Neuronal stem cell (in vitro differentiated cells): ENCODE data around the gene RIN2.

Source experiments
- DNase-seq: peaks from one replicate; pipeline ENCODE4 v3.0.0-alpha.2; 2013; ENCODE audit warnings: low spot score
- H2AFZ ChIP-seq: one replicate; pipeline ENCODE4 v1.6.1; 2013; ENCODE audit warnings: mild to moderate bottlenecking, low read length, inconsistent platforms
- H2AK5ac ChIP-seq: 2 replicates; pipeline ENCODE4 v1.6.1; 2013; ENCODE audit warnings: low read depth, mild to moderate bottlenecking, inconsistent platforms, low read length, moderate library complexity, mixed read lengths
- H2BK120ac ChIP-seq: 2 replicates; pipeline ENCODE4 v1.6.1; 2013; ENCODE audit warnings: low read depth, mild to moderate bottlenecking, inconsistent platforms, low read length, moderate library complexity, mixed read lengths
- H2BK12ac ChIP-seq: one replicate; pipeline ENCODE4 v1.6.1; 2013; ENCODE audit warnings: low read length, inconsistent platforms
- H2BK15ac ChIP-seq: 2 replicates; pipeline ENCODE4 v1.6.1; 2013; ENCODE audit warnings: mild to moderate bottlenecking, low read length, inconsistent platforms, mixed read lengths
- H2BK5ac ChIP-seq: one replicate; pipeline ENCODE4 v1.6.1; 2013; ENCODE audit warnings: inconsistent platforms, mild to moderate bottlenecking, low read length, moderate library complexity
- H3K14ac ChIP-seq: one replicate; pipeline ENCODE4 v1.6.1; 2013; ENCODE audit warnings: low read length, inconsistent platforms
- H3K18ac ChIP-seq: 2 replicates; pipeline ENCODE4 v1.6.1; 2013; ENCODE audit warnings: low read length, inconsistent platforms
- H3K23ac ChIP-seq: 2 replicates; pipeline ENCODE4 v1.6.1; 2013; ENCODE audit warnings: low read depth, mild to moderate bottlenecking, mixed read lengths, low read length, inconsistent platforms; ENCODE audit not compliant: poor library complexity
- H3K27ac ChIP-seq: replicated peaks from 3 replicates; pipeline ENCODE4 v1.5.1; 2013; ENCODE audit warnings: low read length, inconsistent platforms
- H3K27me3 ChIP-seq, 3 experiments: 2 replicates each; pipeline ENCODE4 v1.6.1; 2013; ENCODE audit warnings: low read length in 3 of 3, mild to moderate bottlenecking in 2 of 3, inconsistent platforms in 1 of 3, low read depth in 1 of 3, mixed read lengths in 1 of 3, moderate library complexity in 1 of 3; ENCODE audit not compliant: control insufficient read depth in 3 of 3, insufficient read depth in 3 of 3
- H3K36me3 ChIP-seq, 2 donors: replicated peaks in 1 of 2; 2 replicates each; pipeline ENCODE4 v1.6.1; 2013; ENCODE audit warnings: low read length in 2 of 2; ENCODE audit not compliant: control insufficient read depth in 2 of 2, insufficient read depth in 2 of 2
- H3K4ac ChIP-seq: 2 replicates; pipeline ENCODE4 v1.6.1; 2013; ENCODE audit warnings: inconsistent platforms, mild to moderate bottlenecking, low read length, moderate library complexity
- H3K4me1 ChIP-seq, 2 donors: 1 replicate in 1 of 2; 2 replicates in 1 of 2; pipeline ENCODE4 v1.6.1; 2013; ENCODE audit warnings: low read length in 2 of 2, low read depth in 1 of 2; ENCODE audit not compliant: control insufficient read depth in 2 of 2, insufficient read depth in 1 of 2
- H3K4me2 ChIP-seq: one replicate; pipeline ENCODE4 v1.6.1; 2013; ENCODE audit warnings: mild to moderate bottlenecking, low read length, inconsistent platforms; ENCODE audit not compliant: insufficient read depth, poor library complexity, severe bottlenecking
- H3K4me3 ChIP-seq, 2 donors: 2 replicates each; pipeline ENCODE4 v1.5.1; 2013; ENCODE audit warnings: low read length in 2 of 2, mild to moderate bottlenecking in 2 of 2, inconsistent platforms in 1 of 2, moderate library complexity in 1 of 2
- H3K79me1 ChIP-seq: one replicate; pipeline ENCODE4 v1.6.1; 2013; ENCODE audit warnings: low read depth, mild to moderate bottlenecking, inconsistent platforms, low read length, moderate library complexity
- H3K9ac ChIP-seq: one replicate; pipeline ENCODE4 v1.6.1; 2013; ENCODE audit warnings: mild to moderate bottlenecking, low read depth, low read length, inconsistent platforms; ENCODE audit not compliant: poor library complexity
- H3K9me3 ChIP-seq, 2 donors: replicated peaks in 1 of 2; 2 replicates each; pipeline versions ENCODE3 to v1.6.1; 2013; ENCODE audit warnings: low read length in 2 of 2, mild to moderate bottlenecking in 2 of 2, inconsistent platforms in 1 of 2, low read depth in 1 of 2, mixed read lengths in 1 of 2, moderate library complexity in 1 of 2; ENCODE audit not compliant: control insufficient read depth in 2 of 2, insufficient read depth in 1 of 2
- H4K8ac ChIP-seq: one replicate; pipeline ENCODE4 v1.6.1; 2013; ENCODE audit warnings: low read depth, mild to moderate bottlenecking, inconsistent platforms, low read length, moderate library complexity
- H4K91ac ChIP-seq: one replicate; pipeline ENCODE4 v1.6.1; 2013; ENCODE audit warnings: low read length, low read depth, mild to moderate bottlenecking, inconsistent platforms; ENCODE audit not compliant: poor library complexity
- WGBS, 2 donors: extraction: QIAGEN DNeasy Blood & Tissue Kit; methylation state at CpG; one replicate each; pipeline ENCODE4 v1.1.7; 2013; ENCODE audit warnings: missing lambda C conversion rate in 2 of 2, mixed read lengths in 1 of 2; ENCODE audit not compliant: insufficient read length in 2 of 2, insufficient replicate concordance in 1 of 2; ENCODE audit errors: extremely low coverage in 2 of 2; 5-methylcytosine and 5-hydroxymethylcytosine counted together

The RIN2 gene

GRCh38 chr20:19730706-19731105 lies 27.4 kb upstream of the RIN2 start:
- Histone ChIP-seq H3K4ac (no peak overlapping the region), H3K23ac (no peak overlapping the region), H3K9me3 (no peaks in the 10 kb centered on the region), H3K27ac (no peak overlapping the region), H2AFZ (no peak overlapping the region), H3K4me1 (peaks cover 0 to 11% of the 10 kb centered on the region in 2 donors), H3K36me3 (no peaks in the 10 kb centered on the region), H3K18ac (no peak overlapping the region), H3K4me3 (no peak overlapping the region), H3K14ac (no peak overlapping the region), H2BK5ac (no peak overlapping the region), H4K91ac (no peak overlapping the region), H4K8ac (no peak overlapping the region), H2AK5ac (no peak overlapping the region), H2BK12ac (no peak overlapping the region), H2BK15ac (no peak overlapping the region), H2BK120ac (no peak overlapping the region), H3K79me1 (no peaks in the 10 kb centered on the region), H3K9ac (no peak overlapping the region), H3K27me3 (no peaks in the 10 kb centered on the region), H3K4me2 (no peak overlapping the region)
- no CpG with 5 or more reads among the region's 7 CpGs for WGBS, 2 donors
- DNase-seq = no peak

- H3K27ac ChIP-seq = no peak overlapping the region
- no peak overlapping the region for H3K4me2 ChIP-seq
- H2AK5ac ChIP-seq = no peak overlapping the region
- H2BK12ac ChIP-seq = no peak overlapping the region
- H4K91ac ChIP-seq = no peak overlapping the region
- H3K4ac ChIP-seq = no peak overlapping the region
- no peak overlapping the region for H2BK120ac ChIP-seq
- H4K8ac ChIP-seq = no peak overlapping the region
- no peak overlapping the region for H3K14ac ChIP-seq
- no peaks in the 10 kb centered on the region for H3K9me3 ChIP-seq
- no peak overlapping the region for H3K18ac ChIP-seq
- H3K79me1 ChIP-seq = no peaks in the 10 kb centered on the region
- peaks cover 0 to 21% of the 10 kb centered on the region in 2 donors for H3K4me1 ChIP-seq
- H3K36me3 ChIP-seq = no peaks in the 10 kb centered on the region
- no peak for DNase-seq
- H3K4me3 ChIP-seq = no peak overlapping the region
- H3K23ac ChIP-seq = no peak overlapping the region
- H2BK5ac ChIP-seq = no peak overlapping the region
- H2BK15ac ChIP-seq = no peak overlapping the region
- H3K9ac ChIP-seq = no peak overlapping the region
- WGBS, 2 donors = no CpG with 5 or more reads among the region's 1 CpG
- peak overlapping the region; percentile 65 for H2AFZ ChIP-seq
- no peaks in the 10 kb centered on the region for H3K27me3 ChIP-seq
Observed at GRCh38 chr20:19734811-19735210, 23.2 kb upstream of the RIN2 start.

GRCh38 chr20:19735446-19735845 lies 22.6 kb upstream of the RIN2 start:
- no peak overlapping the region for H3K27ac ChIP-seq

GRCh38 chr20:19737025-19737424 lies 21.0 kb upstream of the RIN2 start:
- Histone ChIP-seq H3K27ac (no peak overlapping the region), H3K4me1 (peaks cover 0 to 21% of the 10 kb centered on the region in 2 donors), H2BK15ac (no peak overlapping the region), H2BK120ac (no peak overlapping the region), H2AFZ (peak overlapping the region; percentile 54), H2AK5ac (no peak overlapping the region), H3K23ac (no peak overlapping the region), H4K8ac (no peak overlapping the region), H4K91ac (no peak overlapping the region), H3K79me1 (no peaks in the 10 kb centered on the region), H3K27me3 (no peaks in the 10 kb centered on the region), H3K14ac (no peak overlapping the region), H2BK12ac (no peak overlapping the region), H2BK5ac (no peak overlapping the region), H3K4ac (no peak overlapping the region), H3K4me2 (no peak overlapping the region), H3K18ac (no peak overlapping the region), H3K4me3 (no peak overlapping the region), H3K9me3 (no peaks in the 10 kb centered on the region), H3K36me3 (no peaks in the 10 kb centered on the region), H3K9ac (no peak overlapping the region)
- no peak for DNase-seq
- no CpG with 5 or more reads among the region's 4 CpGs for WGBS, 2 donors

More at GRCh38 chr20:19735446-19735845, 22.6 kb upstream of the RIN2 start:
- peaks cover 0 to 21% of the 10 kb centered on the region in 2 donors for H3K4me1 ChIP-seq
- no peaks in the 10 kb centered on the region for H3K36me3 ChIP-seq
- no peak overlapping the region for H3K4ac ChIP-seq
- H3K79me1 ChIP-seq = no peaks in the 10 kb centered on the region
- H3K27me3 ChIP-seq = no peaks in the 10 kb centered on the region
- DNase-seq = no peak
- H3K9ac ChIP-seq = no peak overlapping the region
- H2BK5ac ChIP-seq = no peak overlapping the region
- no peak overlapping the region for H2AK5ac ChIP-seq
- H4K8ac ChIP-seq = no peak overlapping the region
- no peak overlapping the region for H2BK120ac ChIP-seq
- WGBS, 2 donors = no CpG with 5 or more reads among the region's 6 CpGs
- no peak overlapping the region for H2BK15ac ChIP-seq
- no peak overlapping the region for H3K14ac ChIP-seq
- H3K4me3 ChIP-seq = no peak overlapping the region
- no peak overlapping the region for H2BK12ac ChIP-seq
- no peaks in the 10 kb centered on the region for H3K9me3 ChIP-seq
- H2AFZ ChIP-seq = peak overlapping the region; percentile 65
- no peak overlapping the region for H3K23ac ChIP-seq
- H3K18ac ChIP-seq = no peak overlapping the region
- H3K4me2 ChIP-seq = no peak overlapping the region
- H4K91ac ChIP-seq = no peak overlapping the region
